HG03095 (cell line): ENCODE data around the gene PDGFA.

Experiments
- ATAC-seq: cut with Tn5 transposase; IDR thresholded peaks from one replicate; pipeline ENCODE4 v1.9.1; 2021; ENCODE audit warnings: moderate library complexity; ENCODE audit not compliant: unreplicated experiment

PDGFA gene

GRCh38 chr7:475951-476441 is 43.6 kb downstream of the PDGFA start:
- ATAC-seq: no peak

GRCh38 chr7:475425-475728 is 44.3 kb downstream of the PDGFA start:
- ATAC-seq: no peak

DNA sequence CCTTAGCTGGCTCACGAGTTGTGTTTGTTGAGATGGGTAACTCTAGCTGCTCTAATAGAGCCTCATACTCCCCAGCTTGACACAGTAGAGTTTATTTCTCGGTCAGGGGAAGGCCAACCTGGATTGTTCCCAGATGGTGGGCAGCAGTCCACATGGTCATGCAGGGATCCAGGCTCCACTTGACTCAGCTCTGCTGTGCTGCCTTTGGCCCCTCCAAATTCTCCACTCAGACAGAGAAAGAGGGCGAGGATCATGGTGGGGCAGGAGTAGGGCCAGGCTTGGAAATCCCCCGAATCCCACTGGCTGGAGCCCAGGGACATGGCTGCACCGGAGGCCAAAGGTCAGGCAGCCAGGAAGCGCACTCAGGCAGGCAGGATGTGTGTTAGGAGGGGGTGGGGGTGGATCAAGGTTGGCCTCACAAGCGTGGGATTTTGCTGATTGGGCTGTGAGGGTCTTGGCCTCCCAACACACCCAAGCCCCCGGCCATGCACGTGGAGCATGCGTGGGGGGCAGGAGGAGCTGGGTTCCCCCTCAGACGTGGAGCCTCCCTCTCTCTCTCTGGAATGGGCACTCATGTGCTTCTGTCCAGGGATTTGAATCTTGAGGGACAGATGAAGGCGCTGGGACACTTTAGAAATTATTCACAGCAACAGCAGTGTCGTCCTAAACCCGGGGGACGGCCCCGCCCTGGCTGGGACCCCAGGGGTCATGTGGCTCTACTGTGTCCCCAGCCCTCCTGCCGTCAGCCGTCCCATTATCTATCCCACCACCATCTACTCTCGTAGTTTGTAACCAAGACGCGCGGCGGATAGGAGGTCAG is 44.8 kb downstream of the PDGFA start:
- no peak for ATAC-seq

- ATAC-seq: no peak
These were observed 45.6 kb downstream of the PDGFA start for GRCh38 chr7:473870-474604.

GRCh38 chr7:473211-473734 is 46.4 kb downstream of the PDGFA start:
- ATAC-seq: no peak

GRCh38 chr7:472640-472957 is 47.0 kb downstream of the PDGFA start:
- ATAC-seq: no peak

GRCh38 chr7:471866-472639 is 47.6 kb downstream of the PDGFA start:
- ATAC-seq: no peak

- no peak for ATAC-seq
These were observed 48.3 kb downstream of the PDGFA start for GRCh38 chr7:471191-471865.

DNA sequence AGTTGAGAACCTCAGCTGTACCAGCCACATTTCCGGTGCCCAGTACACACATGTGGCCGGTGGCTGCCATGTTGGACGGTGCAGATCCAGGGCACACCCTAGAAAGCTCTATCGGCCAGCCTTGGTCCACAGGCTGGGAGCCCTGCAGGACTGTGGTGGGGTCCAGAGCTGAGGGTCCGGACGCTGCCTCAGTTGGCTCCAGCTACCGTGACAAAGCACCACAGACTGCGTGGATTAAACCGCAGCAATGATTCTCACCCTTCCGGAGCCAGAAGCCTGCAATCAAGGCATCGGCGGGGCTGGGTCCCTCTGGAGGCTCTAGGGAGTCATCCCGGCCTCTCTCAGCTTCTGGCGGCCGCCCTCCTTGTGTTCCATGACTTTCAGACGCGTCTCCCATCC is 50.1 kb downstream of the PDGFA start:
- ATAC-seq: no peak

DNA sequence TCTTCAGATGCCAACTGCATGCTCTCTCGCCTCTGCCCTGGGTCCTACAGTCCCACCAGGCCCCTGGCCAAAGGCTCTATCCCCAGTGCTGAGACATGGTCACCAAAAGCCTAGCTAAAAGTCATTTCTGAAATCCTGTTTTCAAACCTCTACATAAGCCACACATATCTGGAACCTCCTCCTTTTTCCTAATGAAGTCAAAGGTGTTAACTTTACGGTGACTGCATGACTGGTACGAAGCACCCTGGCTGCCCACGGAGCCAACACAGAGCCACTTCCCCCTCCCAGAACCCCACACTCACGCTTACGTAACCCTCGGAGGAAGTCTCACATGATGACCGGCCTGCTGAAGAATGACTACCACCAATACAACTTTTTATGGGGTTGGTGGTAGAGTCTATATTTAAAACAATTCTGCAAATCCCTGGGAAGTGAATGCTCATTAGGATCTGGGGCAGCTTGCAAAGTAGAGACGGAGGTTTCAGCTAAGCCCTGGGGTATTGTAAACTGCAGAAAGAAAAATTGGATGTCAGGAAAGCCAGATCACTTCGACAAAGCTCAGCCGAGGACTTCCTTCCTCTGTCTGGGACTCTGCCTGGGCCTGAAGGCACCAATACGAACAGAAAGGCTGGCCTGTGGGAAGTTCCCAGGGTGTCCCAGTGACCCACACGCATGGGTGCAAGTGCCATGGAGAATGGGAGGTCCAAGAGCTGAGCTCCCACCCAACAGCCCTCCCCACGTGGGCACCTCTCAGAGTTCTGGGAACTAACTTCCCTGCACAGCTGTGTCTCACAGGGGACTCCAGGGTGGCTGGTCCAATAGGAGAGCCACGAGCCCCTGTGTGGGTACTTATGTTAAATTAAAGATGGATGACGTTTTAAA is 50.7 kb downstream of the PDGFA start:
- no peak for ATAC-seq

GRCh38 chr7:467856-468545 is 51.6 kb downstream of the PDGFA start:
- no peak for ATAC-seq

- no peak for ATAC-seq
These were observed 52.2 kb downstream of the PDGFA start for GRCh38 chr7:467393-467828.

DNA sequence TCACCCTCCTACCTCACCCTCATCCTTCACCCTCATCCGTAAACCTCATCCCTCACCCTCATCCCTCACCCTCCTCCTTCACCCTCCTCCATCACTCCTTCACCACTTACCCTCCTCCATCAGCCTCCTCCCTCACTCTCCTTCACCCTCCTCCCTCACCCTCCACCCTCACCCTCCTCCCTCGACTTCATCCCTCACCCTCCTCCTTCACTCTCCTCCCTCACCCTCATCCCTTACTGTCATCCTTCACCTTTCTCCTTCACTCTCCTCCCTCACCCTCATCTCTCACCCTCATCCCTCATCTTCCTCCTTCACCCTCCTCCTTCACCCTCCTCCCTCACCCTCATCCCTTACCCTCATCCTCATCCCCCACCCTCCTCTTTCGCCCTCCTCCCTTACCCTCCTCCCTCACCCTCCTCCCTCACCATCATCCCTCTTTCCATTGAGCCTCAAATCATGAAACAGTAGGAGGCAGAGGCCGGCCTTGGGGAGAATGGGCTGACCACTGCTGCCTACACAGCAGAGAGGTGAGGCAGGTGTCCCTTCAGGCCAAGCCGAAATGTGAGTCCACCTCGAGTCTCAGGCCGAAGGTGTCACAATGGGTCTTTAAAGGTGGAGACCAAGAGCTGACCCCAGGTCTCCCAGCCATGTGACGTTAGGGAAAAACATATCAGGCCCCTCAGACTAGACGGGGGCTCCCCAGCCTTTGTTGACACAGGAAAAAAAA is 53.0 kb downstream of the PDGFA start:
- no peak for ATAC-seq

DNA sequence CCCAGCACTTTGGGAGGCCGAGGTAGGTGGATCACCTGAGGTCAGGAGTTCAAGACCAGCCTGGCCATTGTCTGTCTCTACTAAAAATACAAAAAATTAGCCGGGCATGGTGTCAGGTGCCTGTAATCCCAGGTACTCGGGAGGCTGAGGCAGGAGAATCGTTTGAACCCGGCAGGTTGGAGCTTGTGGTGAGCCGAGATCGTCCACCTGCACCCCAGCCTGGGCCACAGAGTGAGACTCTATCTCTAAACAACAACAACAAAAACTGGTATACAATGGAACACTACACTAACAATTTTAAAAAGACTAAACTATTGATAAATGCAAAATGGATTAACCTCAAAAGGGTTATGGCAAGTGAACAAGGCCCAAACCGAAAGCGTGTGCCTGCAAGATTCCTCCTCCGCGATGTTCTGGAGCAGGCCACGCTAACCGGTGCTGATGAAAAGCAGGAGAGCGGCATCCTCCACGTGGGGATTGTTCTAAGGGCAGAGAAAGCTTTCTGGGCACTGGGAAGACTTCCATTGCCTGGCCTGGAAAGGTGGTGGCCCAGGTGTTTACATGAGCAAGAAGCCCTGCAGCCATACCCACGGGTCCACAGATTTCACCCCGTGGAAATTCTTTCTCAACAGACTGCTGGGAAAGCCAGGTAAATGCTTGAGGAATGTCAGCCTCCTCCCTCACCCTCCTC is 53.8 kb downstream of the PDGFA start:
- no peak for ATAC-seq

DNA sequence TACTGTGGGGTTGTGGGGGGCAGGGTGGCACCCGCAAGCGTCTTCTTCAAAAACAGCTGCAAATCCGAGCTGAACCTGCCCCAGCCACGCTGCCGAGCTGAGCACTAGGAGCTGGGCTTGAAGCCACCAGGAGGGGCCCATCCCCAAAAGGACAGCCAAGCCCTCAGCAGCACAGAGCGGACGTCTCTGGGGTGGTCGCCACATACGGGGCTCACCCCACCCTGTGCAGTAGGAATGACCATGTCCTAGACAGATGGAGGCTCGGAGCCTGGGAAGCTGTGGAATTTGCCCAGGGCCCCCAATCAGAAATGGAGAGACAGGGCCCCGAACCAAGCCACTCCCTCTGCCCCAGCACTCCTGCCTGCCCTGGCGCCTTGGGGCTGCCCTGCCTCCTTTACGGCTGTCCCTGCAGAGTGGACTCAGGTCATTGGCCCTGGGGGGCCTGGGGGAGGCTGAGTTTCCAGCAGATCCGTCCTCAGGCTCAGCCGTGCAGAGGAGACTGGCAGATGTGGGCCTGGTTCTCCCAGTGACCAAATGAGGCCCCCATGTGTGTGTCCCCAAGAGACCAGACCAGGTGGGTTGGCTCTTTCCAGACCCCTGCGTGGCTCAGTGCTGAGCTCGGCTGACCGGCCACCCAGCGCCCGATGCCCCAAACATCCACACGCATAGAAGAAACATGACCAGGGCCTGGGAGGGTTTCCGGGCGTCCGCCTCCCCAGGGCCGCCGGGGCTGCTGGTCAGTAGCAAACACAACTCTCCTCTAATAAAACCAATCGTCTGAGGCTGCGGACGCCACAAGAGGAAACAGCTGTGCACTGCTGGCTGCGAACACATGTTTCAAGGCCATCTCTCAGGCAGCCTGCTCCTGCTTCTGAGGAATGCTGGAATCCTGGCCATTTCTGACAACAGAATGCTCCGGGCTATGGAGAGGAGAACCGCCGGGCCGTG is 54.9 kb downstream of the PDGFA start:
- ATAC-seq: no peak

GRCh38 chr7:463817-464453 is 55.7 kb downstream of the PDGFA start:
- no peak for ATAC-seq
